ENCODE results near the gene EPS8L1.

DNA sequence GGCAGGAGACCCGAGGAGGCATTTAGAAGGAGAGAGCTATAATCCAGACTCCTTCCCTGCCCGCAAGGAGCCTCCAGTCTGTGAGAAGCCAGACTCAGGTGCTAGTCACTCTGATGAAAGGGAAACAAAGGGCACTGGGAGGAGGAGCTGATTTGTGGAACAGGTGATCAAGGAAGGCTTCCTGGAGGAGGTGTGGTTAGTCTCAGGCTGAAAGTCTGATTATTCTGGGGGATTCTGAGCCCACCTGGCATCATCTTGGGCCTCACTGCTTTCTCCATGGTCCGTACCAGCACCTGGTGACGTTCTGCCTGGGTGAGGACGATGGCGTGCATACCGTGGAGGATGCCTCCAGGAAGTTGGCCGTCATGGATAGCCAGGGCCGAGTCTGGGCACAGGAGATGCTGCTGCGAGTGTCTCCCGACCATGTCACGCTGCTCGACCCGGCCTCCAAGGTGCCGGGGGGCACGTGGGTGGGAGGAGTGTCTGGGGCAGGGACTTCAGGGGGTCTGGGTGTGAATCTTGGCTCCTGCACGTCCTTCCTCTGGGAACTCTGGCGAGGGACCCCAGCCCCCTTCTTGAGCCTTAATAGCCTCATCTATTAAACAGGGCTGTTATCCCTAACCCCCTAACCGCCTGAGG is 3.9 kb downstream of the EPS8L1 start:
- TF ChIP-seq, protein P1, sequence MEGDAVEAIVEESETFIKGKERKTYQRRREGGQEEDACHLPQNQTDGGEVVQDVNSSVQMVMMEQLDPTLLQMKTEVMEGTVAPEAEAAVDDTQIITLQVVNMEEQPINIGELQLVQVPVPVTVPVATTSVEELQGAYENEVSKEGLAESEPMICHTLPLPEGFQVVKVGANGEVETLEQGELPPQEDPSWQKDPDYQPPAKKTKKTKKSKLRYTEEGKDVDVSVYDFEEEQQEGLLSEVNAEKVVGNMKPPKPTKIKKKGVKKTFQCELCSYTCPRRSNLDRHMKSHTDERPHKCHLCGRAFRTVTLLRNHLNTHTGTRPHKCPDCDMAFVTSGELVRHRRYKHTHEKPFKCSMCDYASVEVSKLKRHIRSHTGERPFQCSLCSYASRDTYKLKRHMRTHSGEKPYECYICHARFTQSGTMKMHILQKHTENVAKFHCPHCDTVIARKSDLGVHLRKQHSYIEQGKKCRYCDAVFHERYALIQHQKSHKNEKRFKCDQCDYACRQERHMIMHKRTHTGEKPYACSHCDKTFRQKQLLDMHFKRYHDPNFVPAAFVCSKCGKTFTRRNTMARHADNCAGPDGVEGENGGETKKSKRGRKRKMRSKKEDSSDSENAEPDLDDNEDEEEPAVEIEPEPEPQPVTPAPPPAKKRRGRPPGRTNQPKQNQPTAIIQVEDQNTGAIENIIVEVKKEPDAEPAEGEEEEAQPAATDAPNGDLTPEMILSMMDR (conservative IDR thresholded peaks at IDR 0.05; ENCODE audit: low read depth, low read length), result no peak
- no peak for TF ChIP-seq EZH2 (IDR thresholded peaks at IDR 0.05; ENCODE audit: low read length, unreplicated experiment)
